Lower lobe of right lung (tissue), 2 donors: Measurements from ENCODE around the gene TMEM255A. TPM values are rescaled to one million over a fixed set of nuclear protein-coding genes. Genes with fewer than 3 reads are reported as not detected.
A peak's percentile ranks its signal among the peaks of the same experiment; 100 is the strongest.

Experiments used
- ATAC-seq, 2 donors: fragments of 200-7000 bp; cut with Tn5 transposase; one replicate each; pipeline ENCODE4 v1.9.1; 2020 to 2022; ENCODE audit warnings: mild to moderate bottlenecking in 2 of 2, moderate library complexity in 2 of 2
- DNase-seq: peaks from one replicate; pipeline ENCODE4 v3.0.0-alpha.2; 2020
- H3K27ac ChIP-seq: fragments of 200-600 bp; one replicate; pipeline ENCODE4 v1.8.0; 2022
- H3K27me3 ChIP-seq: fragments of 200-600 bp; one replicate; pipeline ENCODE4 v1.8.0; 2022; ENCODE audit warnings: low read depth
- H3K36me3 ChIP-seq: fragments of 200-600 bp; one replicate; pipeline ENCODE4 v1.8.0; 2022; ENCODE audit warnings: mild to moderate bottlenecking
- H3K4me1 ChIP-seq: fragments of 200-600 bp; one replicate; pipeline ENCODE4 v1.8.0; 2022
- H3K4me3 ChIP-seq: fragments of 200-600 bp; one replicate; pipeline ENCODE4 v1.8.0; 2022; ENCODE audit warnings: mild to moderate bottlenecking
- H3K9me3 ChIP-seq: fragments of 200-600 bp; one replicate; pipeline ENCODE4 v1.8.0; 2022
- intact Hi-C: fragments of 100-400 bp; cut with DNase I; formaldehyde crosslinking; loops from one replicate; pipeline ENCODE4 v1.11.0; 2022
- total RNA-seq: library from RNA; stranded (reverse); fragmentation: NEBNext Ultra II Directional; extraction: Animal tissue kit (Norgen Biotek cat#: 25700); gene quantifications from one replicate; pipeline ENCODE4 v1.2.1, GENCODE V29; 2021
- TF ChIP-seq, protein P1 (sequence below): fragments of 200-600 bp; IDR thresholded peaks from one replicate; pipeline ENCODE4 v1.8.0; 2022; ENCODE audit warnings: antibody characterized with exemption, mild to moderate bottlenecking
- donor health status: DM: no; HTN: yes; CAD: no; lungs with severe emphysema.

TMEM255A gene
- total RNA-seq, 1 donor from 2014 or later: 2.7 TPM

GRCh38 chrX:120309873-120310705, 1.2 kb downstream of the TMEM255A start:
- TF ChIP-seq, protein P1, sequence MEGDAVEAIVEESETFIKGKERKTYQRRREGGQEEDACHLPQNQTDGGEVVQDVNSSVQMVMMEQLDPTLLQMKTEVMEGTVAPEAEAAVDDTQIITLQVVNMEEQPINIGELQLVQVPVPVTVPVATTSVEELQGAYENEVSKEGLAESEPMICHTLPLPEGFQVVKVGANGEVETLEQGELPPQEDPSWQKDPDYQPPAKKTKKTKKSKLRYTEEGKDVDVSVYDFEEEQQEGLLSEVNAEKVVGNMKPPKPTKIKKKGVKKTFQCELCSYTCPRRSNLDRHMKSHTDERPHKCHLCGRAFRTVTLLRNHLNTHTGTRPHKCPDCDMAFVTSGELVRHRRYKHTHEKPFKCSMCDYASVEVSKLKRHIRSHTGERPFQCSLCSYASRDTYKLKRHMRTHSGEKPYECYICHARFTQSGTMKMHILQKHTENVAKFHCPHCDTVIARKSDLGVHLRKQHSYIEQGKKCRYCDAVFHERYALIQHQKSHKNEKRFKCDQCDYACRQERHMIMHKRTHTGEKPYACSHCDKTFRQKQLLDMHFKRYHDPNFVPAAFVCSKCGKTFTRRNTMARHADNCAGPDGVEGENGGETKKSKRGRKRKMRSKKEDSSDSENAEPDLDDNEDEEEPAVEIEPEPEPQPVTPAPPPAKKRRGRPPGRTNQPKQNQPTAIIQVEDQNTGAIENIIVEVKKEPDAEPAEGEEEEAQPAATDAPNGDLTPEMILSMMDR: no peak
- Histone ChIP-seq H3K4me1 (peaks cover 15% of the 10 kb centered on the region), H3K36me3 (no peaks in the 10 kb centered on the region), H3K9me3 (no peaks in the 10 kb centered on the region), H3K27ac (no peak overlapping the region), H3K4me3 (peak overlapping the region; percentile 46), H3K27me3 (peaks cover 33% of the 10 kb centered on the region)
- intact Hi-C loops: no loop called here
- ATAC-seq (peak; percentile 2 to 24), DNase-seq (peak; percentile 43)

GRCh38 chrX:120308959-120309872, 2.0 kb downstream of the TMEM255A start:
- peak; percentile 92 to 95 for ATAC-seq
- TF ChIP-seq, protein P1: peak; percentile 39
- Histone ChIP-seq H3K4me1 (peaks cover 15% of the 10 kb centered on the region), H3K9me3 (no peaks in the 10 kb centered on the region), H3K36me3 (no peaks in the 10 kb centered on the region), H3K4me3 (peak overlapping the region; percentile 46), H3K27me3 (peaks cover 41% of the 10 kb centered on the region), H3K27ac (no peak overlapping the region)
- intact Hi-C loops: no loop called here
- peak; percentile 74 for DNase-seq

- H3K27me3 ChIP-seq: peaks cover 41% of the 10 kb centered on the region
These were observed 2.7 kb downstream of the TMEM255A start for GRCh38 chrX:120308558-120308957.

GRCh38 chrX:120306630-120307029, 4.6 kb downstream of the TMEM255A start:
- H3K4me1 ChIP-seq: peaks cover 15% of the 10 kb centered on the region
- no peaks in the 10 kb centered on the region for H3K36me3 ChIP-seq
- DNase-seq (no peak), ATAC-seq (no peak)
- H3K27me3 ChIP-seq: peaks cover 41% of the 10 kb centered on the region
- intact Hi-C loops: no loop called here
- no peaks in the 10 kb centered on the region for H3K9me3 ChIP-seq
- H3K27ac ChIP-seq: no peak overlapping the region
- H3K4me3 ChIP-seq: no peak overlapping the region
- TF ChIP-seq, protein P1: no peak

More at GRCh38 chrX:120308558-120308957, 2.7 kb downstream of the TMEM255A start:
- ATAC-seq (peak in 1 of 2 donors; percentile 2), DNase-seq (peak; percentile 39)
- intact Hi-C loops: no loop called here
- TF ChIP-seq, protein P1: no peak
- H3K4me1 ChIP-seq: peaks cover 15% of the 10 kb centered on the region
- no peaks in the 10 kb centered on the region for H3K9me3 ChIP-seq
- no peak overlapping the region for H3K27ac ChIP-seq
- H3K36me3 ChIP-seq: no peaks in the 10 kb centered on the region
- H3K4me3 ChIP-seq: no peak overlapping the region

DNA sequence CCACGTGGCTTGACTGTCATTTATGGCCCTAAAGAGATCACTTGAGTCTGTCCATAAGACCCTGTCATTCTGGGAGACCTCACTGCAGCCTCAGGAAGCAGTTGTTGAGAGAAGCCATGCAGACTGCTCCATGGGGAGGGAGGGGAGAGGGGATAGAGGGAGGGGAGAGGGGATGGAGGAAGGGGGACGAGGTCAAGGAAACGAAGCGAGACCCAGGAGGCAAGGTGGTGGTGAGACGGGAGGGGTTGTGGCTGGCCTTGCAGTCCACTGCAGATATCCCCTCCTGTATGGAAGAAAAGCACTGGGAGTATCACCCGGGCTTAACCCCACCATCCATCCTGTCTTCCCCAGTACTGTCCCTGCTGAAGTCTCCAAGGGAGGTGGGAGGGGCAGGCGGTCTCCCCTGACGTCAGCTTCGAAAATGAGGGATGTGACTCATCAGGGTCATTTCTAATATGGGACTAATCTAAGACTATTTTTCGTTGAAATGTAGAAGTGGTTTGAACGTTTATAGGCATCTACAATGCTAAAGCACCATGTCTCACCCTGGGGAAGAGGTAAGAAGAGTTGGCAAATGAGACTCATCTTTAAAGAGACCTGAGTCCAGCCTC, 5.6 kb downstream of the TMEM255A start:
- TF ChIP-seq, protein P1: no peak
- H3K9me3 ChIP-seq: no peaks in the 10 kb centered on the region
- no peak overlapping the region for H3K27ac ChIP-seq
- no peaks in the 10 kb centered on the region for H3K36me3 ChIP-seq
- intact Hi-C loops: no loop called here
- peaks cover 35% of the 10 kb centered on the region for H3K27me3 ChIP-seq
- peaks cover 15% of the 10 kb centered on the region for H3K4me1 ChIP-seq
- DNase-seq: no peak
- ATAC-seq: no peak
- H3K4me3 ChIP-seq: no peak overlapping the region
